Measurements from ENCODE around the gene ADGRD1. TPM values are rescaled to one million over a fixed set of nuclear protein-coding genes. Genes with fewer than 3 reads are reported as not detected.

The ADGRD1 gene
- total RNA-seq, 2 donors from 2014 or later = 2.7 TPM; not detected in 1

- H3K27me3 Mint-ChIP-seq = peaks cover 40% of the 10 kb centered on the region
- H3K4me1 Mint-ChIP-seq = no peaks in the 10 kb centered on the region
- no peaks in the 10 kb centered on the region for H3K36me3 Mint-ChIP-seq (ENCODE audit: low read depth)
- no peaks in the 10 kb centered on the region for H3K9me3 Mint-ChIP-seq
- ATAC-seq (replicated peaks) = no peak
- H3K4me3 Mint-ChIP-seq = no peak overlapping the region
- H3K27ac Mint-ChIP-seq = no peak overlapping the region
Measured at GRCh38 chr12:130951636-130952035, 2.1 kb upstream of the ADGRD1 start.

- H3K27me3 Mint-ChIP-seq = peaks cover 37% of the 10 kb centered on the region
- H3K9me3 Mint-ChIP-seq = no peaks in the 10 kb centered on the region
- H3K36me3 Mint-ChIP-seq (ENCODE audit: low read depth) = no peaks in the 10 kb centered on the region
- no peak for ATAC-seq (replicated peaks)
- H3K4me1 Mint-ChIP-seq = no peaks in the 10 kb centered on the region
- no peak overlapping the region for H3K27ac Mint-ChIP-seq
- no peak overlapping the region for H3K4me3 Mint-ChIP-seq
Measured at GRCh38 chr12:130952171-130952954, 1.3 kb upstream of the ADGRD1 start.

- no peak for ATAC-seq (replicated peaks)
- Mint-ChIP-seq H3K4me3 (no peak overlapping the region), H3K4me1 (no peaks in the 10 kb centered on the region), H3K27ac (no peak overlapping the region), H3K9me3 (no peaks in the 10 kb centered on the region), H3K27me3 (peaks cover 29% of the 10 kb centered on the region), H3K36me3 (ENCODE audit: low read depth) (no peaks in the 10 kb centered on the region)
Measured at GRCh38 chr12:130954544-130954831, 781 bp downstream of the ADGRD1 start.

- H3K4me1 Mint-ChIP-seq = no peaks in the 10 kb centered on the region
- ATAC-seq (replicated peaks) = no peak
- peaks cover 23% of the 10 kb centered on the region for H3K27me3 Mint-ChIP-seq
- no peaks in the 10 kb centered on the region for H3K36me3 Mint-ChIP-seq (ENCODE audit: low read depth)
- no peak overlapping the region for H3K4me3 Mint-ChIP-seq
- no peak overlapping the region for H3K27ac Mint-ChIP-seq
- no peaks in the 10 kb centered on the region for H3K9me3 Mint-ChIP-seq
Measured at GRCh38 chr12:130955238-130955816, 1.6 kb downstream of the ADGRD1 start.

- no peaks in the 10 kb centered on the region for H3K4me1 Mint-ChIP-seq
- H3K4me3 Mint-ChIP-seq = no peak overlapping the region
- no peak for ATAC-seq (replicated peaks)
Measured at GRCh38 chr12:130956009-130956408, 2.3 kb downstream of the ADGRD1 start.

GRCh38 chr12:130956456-130957303 is 3.0 kb downstream of the ADGRD1 start:
- H3K27ac Mint-ChIP-seq = no peak overlapping the region
- H3K36me3 Mint-ChIP-seq (ENCODE audit: low read depth) = no peaks in the 10 kb centered on the region
- H3K9me3 Mint-ChIP-seq = no peaks in the 10 kb centered on the region
- H3K27me3 Mint-ChIP-seq = peaks cover 30% of the 10 kb centered on the region
- ATAC-seq (replicated peaks) = no peak
- no peaks in the 10 kb centered on the region for H3K4me1 Mint-ChIP-seq
- H3K4me3 Mint-ChIP-seq = no peak overlapping the region

More at GRCh38 chr12:130956009-130956408, 2.3 kb downstream of the ADGRD1 start:
- Mint-ChIP-seq H3K36me3 (ENCODE audit: low read depth) (no peaks in the 10 kb centered on the region), H3K9me3 (no peaks in the 10 kb centered on the region), H3K27ac (no peak overlapping the region), H3K27me3 (peaks cover 30% of the 10 kb centered on the region)

GRCh38 chr12:130957304-130957621 is 3.6 kb downstream of the ADGRD1 start:
- H3K4me1 Mint-ChIP-seq = no peaks in the 10 kb centered on the region
- no peak for ATAC-seq (replicated peaks)
- no peak overlapping the region for H3K27ac Mint-ChIP-seq
- no peak overlapping the region for H3K4me3 Mint-ChIP-seq
- peaks cover 28% of the 10 kb centered on the region for H3K27me3 Mint-ChIP-seq
- H3K9me3 Mint-ChIP-seq = no peaks in the 10 kb centered on the region
- no peaks in the 10 kb centered on the region for H3K36me3 Mint-ChIP-seq (ENCODE audit: low read depth)

- Mint-ChIP-seq H3K9me3 (no peaks in the 10 kb centered on the region), H3K36me3 (ENCODE audit: low read depth) (no peaks in the 10 kb centered on the region), H3K4me3 (no peak overlapping the region), H3K4me1 (no peaks in the 10 kb centered on the region), H3K27me3 (peaks cover 22% of the 10 kb centered on the region), H3K27ac (no peak overlapping the region)
- ATAC-seq (replicated peaks) = no peak
Measured at GRCh38 chr12:130958557-130959140, 4.9 kb downstream of the ADGRD1 start.

- H3K27me3 Mint-ChIP-seq = peaks cover 20% of the 10 kb centered on the region
- no peaks in the 10 kb centered on the region for H3K9me3 Mint-ChIP-seq
- ATAC-seq (replicated peaks) = no peak
- H3K36me3 Mint-ChIP-seq (ENCODE audit: low read depth) = no peaks in the 10 kb centered on the region
- no peaks in the 10 kb centered on the region for H3K4me1 Mint-ChIP-seq
- no peak overlapping the region for H3K27ac Mint-ChIP-seq
- H3K4me3 Mint-ChIP-seq = no peak overlapping the region
Measured at GRCh38 chr12:130959632-130960031, 5.9 kb downstream of the ADGRD1 start.

GRCh38 chr12:130960058-130960457 is 6.4 kb downstream of the ADGRD1 start:
- Mint-ChIP-seq H3K4me1 (no peaks in the 10 kb centered on the region), H3K9me3 (no peaks in the 10 kb centered on the region), H3K36me3 (ENCODE audit: low read depth) (no peaks in the 10 kb centered on the region), H3K27me3 (peaks cover 20% of the 10 kb centered on the region), H3K27ac (no peak overlapping the region), H3K4me3 (no peak overlapping the region)
- ATAC-seq (replicated peaks) = no peak

GRCh38 chr12:130960787-130961186 is 7.1 kb downstream of the ADGRD1 start:
- H3K4me3 Mint-ChIP-seq = no peak overlapping the region
- H3K9me3 Mint-ChIP-seq = no peaks in the 10 kb centered on the region
- no peaks in the 10 kb centered on the region for H3K4me1 Mint-ChIP-seq
- H3K36me3 Mint-ChIP-seq (ENCODE audit: low read depth) = no peaks in the 10 kb centered on the region
- no peak overlapping the region for H3K27ac Mint-ChIP-seq
- no peak for ATAC-seq (replicated peaks)
- peaks cover 24% of the 10 kb centered on the region for H3K27me3 Mint-ChIP-seq

GRCh38 chr12:130961921-130962451 is 8.3 kb downstream of the ADGRD1 start:
- no peak overlapping the region for H3K27ac Mint-ChIP-seq
- H3K27me3 Mint-ChIP-seq = peaks cover 24% of the 10 kb centered on the region
- no peaks in the 10 kb centered on the region for H3K9me3 Mint-ChIP-seq
- H3K4me1 Mint-ChIP-seq = no peaks in the 10 kb centered on the region
- no peak for ATAC-seq (replicated peaks)
- H3K36me3 Mint-ChIP-seq (ENCODE audit: low read depth) = no peaks in the 10 kb centered on the region
- H3K4me3 Mint-ChIP-seq = no peak overlapping the region

- H3K27ac Mint-ChIP-seq = no peak overlapping the region
- H3K27me3 Mint-ChIP-seq = peaks cover 28% of the 10 kb centered on the region
- ATAC-seq (replicated peaks) = no peak
- no peaks in the 10 kb centered on the region for H3K9me3 Mint-ChIP-seq
- no peak overlapping the region for H3K4me3 Mint-ChIP-seq
- no peaks in the 10 kb centered on the region for H3K36me3 Mint-ChIP-seq (ENCODE audit: low read depth)
- no peaks in the 10 kb centered on the region for H3K4me1 Mint-ChIP-seq
Measured at GRCh38 chr12:130965214-130965613, 11.5 kb downstream of the ADGRD1 start.

GRCh38 chr12:130965668-130966067 is 12.0 kb downstream of the ADGRD1 start:
- Mint-ChIP-seq H3K36me3 (ENCODE audit: low read depth) (no peaks in the 10 kb centered on the region), H3K4me3 (no peak overlapping the region), H3K27ac (no peak overlapping the region), H3K27me3 (peaks cover 25% of the 10 kb centered on the region), H3K4me1 (no peaks in the 10 kb centered on the region), H3K9me3 (no peaks in the 10 kb centered on the region)
- ATAC-seq (replicated peaks) = no peak

Measured in activated T-helper 17 cell treated with anti-CD3 and anti-CD28 coated beads, Interleukin-2, amount 50 U/mL, for 72 hours (primary cell).